DMS 273 (cell line): ENCODE measurements around the gene CLN6.
"Not testable (repeated sequence)": the region's sequence is repeated elsewhere in the genome, so short reads cannot be mapped to it uniquely, and the experiment has no call there.

Source experiments
- DNase-seq: peaks from one replicate; lab custom pipeline; 2025; ENCODE audit not compliant: unreplicated experiment; lab: John Stamatoyannopoulos, UW

CLN6 gene

DNA sequence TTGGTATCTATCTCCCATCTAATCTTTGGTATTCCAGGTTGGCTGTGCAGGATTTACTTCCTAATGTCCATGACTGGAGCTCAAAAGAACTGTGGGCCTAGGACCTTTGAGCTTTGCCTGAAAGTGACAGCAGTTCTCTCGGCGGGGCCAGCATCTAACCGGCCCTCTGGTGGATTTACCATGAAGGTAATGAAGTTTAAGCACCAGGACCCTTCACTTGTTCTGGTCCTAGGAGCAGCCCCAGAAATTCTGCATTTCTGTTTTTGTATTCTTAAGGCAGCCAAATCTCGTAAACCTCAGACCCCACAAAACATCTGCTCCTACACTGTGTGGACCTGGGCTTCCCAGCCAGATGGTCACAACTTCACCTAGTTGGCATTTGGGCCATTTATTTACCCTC lies 37.4 kb downstream of the CLN6 start:
- DNase-seq = peak; percentile 42

DNA sequence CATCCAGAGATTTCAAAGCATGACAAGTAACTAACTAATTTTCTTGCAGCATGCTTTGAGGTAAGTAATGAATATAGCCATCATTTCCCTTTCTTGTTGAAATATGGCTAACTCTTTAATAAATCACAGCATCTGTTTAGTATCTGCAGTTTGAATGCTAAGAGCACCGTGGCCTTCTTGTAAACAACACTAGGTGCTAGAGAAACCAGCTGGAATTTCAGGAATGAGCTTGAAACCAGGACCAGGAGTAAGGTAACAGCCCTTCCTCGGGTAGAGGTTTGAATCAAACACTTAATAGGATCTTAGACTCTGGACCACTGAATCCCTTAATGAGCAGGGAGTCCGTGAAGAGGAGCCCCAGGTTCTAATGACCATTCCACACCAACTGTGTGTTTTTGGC lies 38.0 kb downstream of the CLN6 start:
- DNase-seq = no peak

GRCh38 chr15:68190048-68190447 lies 39.5 kb downstream of the CLN6 start:
- no peak for DNase-seq

GRCh38 chr15:68188647-68189046 lies 40.9 kb downstream of the CLN6 start:
- no peak for DNase-seq

DNA sequence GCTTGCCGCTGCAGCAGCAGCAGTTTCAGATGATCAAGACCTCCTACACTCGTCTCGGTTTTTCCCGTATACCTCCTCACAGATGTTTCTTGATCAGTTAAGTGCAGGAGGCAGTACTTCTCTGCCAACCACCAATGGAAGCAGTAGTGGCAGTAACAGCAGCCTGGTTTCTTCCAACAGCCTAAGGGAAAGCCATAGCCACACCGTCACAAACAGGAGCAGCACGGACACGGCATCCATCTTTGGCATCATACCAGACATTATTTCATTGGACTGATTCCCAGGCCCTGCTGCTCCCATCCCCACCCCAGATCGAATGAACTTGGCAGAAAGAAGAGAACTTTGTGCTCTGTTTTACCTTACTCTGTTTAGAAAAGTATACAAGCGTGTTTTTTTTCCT lies 42.0 kb downstream of the CLN6 start:
- peak; percentile 94 for DNase-seq

DNA sequence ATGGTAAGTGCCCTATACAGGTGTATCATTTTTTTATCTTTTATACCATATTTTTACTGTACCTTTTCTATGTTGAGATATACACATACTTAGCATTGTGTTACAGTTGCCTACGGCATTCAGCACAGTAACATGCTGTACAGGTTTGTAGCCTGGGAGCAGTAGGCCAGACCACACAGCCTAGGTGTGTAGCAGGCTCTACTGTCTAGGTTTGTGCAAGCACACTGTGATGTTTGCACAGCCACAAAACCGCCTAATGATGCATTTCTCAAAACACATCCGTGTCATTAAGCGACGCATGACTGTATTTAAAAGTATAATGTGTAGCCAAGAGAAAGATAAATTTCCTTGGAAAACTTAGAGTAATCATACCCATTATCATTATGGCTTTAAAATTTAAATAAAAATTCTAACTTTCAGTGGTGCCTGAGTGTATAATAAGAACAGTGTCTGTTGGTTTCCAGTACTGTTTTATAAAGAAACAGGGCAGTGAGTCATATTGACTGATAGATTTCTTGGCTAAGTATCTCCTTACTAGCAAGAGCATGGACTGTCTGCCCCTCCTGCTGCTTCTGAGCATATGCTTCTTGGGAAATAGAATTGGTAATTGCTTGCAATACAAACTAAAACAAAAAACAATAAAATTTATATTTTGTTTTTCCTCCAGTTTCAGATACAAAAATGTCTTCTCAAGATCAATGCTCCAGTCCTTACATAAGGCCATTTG lies 42.7 kb downstream of the CLN6 start:
- DNase-seq = peak; percentile 47

DNA sequence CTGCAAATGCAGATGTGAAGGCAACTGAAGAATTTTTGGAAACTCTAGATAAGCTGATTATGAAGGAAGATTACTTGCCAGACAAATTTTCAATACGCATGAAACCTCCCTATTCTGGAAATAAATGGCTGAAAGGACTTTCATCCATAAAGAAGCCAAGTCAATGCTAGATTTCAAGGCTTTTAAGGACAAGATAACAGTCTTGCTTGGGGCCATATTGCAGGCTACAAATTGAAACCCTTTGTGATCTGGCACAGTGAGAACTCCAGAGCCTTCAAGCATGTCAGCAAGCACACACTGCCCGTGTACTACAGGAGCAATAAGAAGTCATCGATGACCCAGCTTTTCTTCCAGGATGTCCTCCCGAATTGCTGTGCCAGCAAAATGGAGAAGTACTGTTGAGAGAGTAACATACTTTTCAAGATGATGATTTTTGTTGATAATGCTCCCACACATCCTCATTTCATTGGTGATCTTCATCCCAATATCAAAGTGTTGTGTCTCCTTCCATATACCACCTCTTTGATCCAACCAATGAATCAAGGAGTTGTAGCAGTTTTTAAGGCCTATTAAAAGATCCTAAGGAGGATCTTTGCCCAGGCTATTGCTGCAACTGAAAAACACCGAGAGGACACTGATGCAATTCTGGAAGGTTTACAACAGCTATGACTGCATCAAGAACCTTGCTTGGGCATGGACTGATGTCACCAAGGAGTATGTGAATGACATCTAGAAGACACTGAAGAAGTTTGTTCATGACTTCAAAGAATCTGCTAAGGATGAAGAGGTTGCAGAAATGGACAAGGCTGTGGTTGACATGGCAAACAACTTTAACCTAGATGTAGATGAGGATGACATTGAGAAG lies 44.7 kb downstream of the CLN6 start:
- no peak for DNase-seq

DNA sequence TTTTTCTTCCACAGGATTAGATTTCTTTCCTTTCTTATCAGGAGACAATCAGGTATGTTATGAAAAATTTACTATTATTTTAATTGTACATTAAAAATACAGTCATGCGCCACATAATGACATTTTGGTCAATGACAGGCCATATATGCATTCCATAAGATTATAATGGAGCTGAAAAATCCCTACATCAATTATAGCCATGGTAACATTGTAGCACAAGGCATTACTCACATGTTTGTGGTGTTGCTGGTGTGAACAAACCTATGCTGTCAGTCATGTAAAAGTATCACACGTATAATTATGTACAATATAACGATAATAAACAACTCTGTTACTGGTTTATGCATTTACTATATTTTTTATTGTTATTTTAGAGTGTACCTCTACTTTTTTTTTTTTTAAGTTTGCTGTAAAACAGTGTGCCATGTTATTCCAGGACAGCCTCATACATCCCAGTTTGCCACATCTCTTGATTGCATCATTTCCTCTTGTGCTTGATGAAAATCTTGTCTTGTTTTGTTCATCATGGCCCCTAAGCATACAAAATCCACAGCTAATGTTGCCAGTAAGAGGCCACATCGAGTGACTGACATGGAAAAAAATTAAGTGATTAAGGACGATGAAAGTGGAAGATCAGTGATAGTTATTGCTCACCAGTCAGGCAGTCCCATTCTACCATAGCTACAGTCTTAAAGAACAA lies 45.8 kb downstream of the CLN6 start:
- no peak for DNase-seq

DNA sequence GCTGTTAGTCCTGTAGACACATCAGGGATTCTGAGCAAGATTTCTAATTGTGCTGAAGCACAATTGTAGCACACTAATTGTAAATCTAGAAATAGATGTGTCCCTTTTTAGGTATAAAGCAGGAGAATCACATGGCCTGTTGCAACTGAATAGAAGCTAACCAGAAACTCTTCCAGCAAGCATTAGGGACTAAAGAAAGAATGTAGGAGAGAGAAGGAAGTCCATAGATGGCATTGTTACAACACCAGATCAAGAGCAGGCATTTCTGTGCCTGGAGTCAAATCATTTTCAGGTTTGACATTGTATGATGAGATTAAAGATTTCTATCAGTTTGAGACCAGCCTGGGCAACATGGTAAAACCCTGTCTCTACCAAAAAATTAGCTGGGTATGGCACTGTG lies 51.8 kb downstream of the CLN6 start:
- DNase-seq = no peak

DNA sequence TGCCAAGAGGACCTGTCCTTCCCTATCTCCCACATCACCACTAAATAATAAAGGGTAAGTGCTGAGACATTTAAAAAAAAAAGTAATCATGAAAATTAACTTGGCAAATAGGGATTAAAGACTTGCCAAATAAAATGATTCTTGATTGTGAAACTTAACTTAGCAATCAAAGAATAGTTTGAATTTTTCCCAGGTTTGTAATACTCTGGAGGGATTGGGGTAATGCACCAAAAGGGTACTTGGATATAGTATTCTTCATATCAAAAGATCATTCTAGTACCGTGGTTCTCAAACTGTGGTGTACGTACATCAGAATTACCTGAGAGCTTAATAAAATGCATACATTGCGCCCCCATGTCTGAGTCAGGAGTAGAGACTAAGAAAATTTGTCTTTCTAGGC lies 52.9 kb downstream of the CLN6 start:
- no peak for DNase-seq

DNA sequence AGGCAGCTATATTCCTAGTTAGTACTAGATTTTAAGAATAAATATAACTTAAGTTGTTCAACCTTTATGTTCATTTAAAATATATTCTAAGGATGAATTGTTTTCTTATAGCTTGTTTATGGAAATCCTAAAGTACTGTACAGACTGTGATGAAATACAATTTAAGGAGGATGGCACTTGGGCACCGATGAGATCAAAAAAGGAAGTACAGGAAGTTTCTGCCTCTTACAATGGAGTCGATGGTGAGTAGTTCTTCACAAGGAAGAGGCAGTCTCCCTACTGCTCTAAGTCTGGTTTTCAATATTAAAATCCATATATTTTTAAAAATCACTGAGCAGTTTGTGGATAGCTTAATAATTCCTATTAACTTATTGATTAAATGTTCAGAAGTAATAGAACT lies 54.0 kb downstream of the CLN6 start:
- no peak for DNase-seq

DNA sequence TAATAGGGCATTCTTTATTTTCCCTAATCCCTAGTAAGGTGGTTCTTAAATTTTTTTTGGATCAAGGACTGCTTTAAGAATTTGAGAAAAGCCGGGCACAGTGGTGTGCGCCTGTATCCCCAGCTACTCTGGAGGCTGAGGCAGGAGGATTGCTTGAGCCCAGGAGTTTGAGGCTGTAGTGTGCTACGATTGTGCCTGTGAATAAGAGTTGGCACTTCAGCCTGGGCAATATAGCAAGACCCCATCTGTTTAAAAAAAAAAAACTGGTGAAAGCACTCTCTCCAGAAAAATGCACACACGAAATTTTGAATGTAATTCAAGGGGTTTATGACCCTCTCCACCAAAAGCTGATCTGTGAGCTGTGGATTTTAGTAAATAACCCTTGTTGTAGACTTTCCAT lies 56.4 kb downstream of the CLN6 start:
- DNase-seq = no peak

DNA sequence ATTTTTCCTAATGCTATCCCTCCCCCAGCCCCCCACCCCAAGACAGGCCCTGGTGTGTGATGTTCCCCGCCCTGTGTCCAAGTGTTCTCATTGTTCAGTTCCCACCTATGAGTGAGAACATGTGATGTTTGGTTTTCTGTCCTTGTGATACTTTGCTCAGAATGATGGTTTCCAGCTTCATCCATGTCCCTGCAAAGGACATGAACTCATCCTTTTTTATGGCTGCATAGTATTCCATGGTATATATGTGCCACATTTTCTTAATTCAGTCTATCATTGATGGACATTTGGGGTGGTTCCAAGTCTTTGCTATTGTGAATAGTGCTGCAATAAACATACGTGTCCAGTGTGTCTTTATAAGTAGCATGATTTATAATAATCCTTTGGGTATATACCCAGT lies 57.5 kb downstream of the CLN6 start:
- not testable (repeated sequence) for DNase-seq

- DNase-seq = no peak
Observed at GRCh38 chr15:68166847-68167246, 62.7 kb downstream of the CLN6 start.

DNA sequence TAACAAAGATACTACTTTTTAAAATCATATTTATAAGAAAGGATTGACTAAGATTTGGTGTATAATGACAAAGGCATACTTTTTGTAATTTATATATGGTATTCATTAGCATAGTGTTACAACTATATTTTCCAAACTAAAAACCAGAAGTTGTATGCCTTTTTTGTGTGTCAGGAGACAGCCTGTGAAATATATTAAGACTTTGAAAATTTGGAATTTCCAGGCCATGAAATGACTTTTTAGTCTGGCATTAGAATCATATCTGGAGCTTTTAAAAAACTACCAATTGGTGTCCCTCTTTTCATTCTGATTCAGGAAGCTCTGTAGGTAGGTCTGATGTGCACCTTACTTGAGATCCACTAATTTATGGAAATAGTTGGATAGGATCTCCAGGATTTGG lies 66.3 kb downstream of the CLN6 start:
- DNase-seq = no peak

- DNase-seq = no peak
Observed at GRCh38 chr15:68158046-68158628, 71.4 kb downstream of the CLN6 start.

DNA sequence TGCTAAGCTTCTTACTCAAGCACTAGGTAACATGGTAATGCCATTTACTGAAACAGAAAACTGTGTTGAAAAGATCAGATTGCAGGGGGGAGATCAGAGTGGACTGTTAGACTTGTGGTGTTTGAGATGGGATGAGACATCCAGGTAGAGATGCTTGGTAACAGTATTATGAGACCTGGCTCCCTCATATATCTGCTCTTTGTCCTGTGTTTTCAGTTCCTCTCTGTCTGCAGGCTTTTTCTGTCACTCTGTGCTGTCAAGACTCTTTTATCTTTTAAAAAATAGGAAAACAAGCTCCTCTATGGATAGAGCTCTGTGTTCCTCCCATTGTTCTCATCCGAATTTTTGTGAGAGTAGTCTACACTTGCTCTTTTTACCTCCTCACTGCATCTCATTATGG lies 72.5 kb downstream of the CLN6 start:
- no peak for DNase-seq
